Midbrain (tissue), 1 donor: ENCODE measurements around the gene SCARF2.

Experiments used
- DNase-seq: peaks from one replicate; lab custom pipeline; 2025; lab: John Stamatoyannopoulos, UW

Gene SCARF2

GRCh38 chr22:20439556-20439927 lies 1.9 kb upstream of the SCARF2 start:
- DNase-seq, result no peak

- DNase-seq, result no peak
Measured at GRCh38 chr22:20438678-20439492, 1.3 kb upstream of the SCARF2 start.

GRCh38 chr22:20438427-20438677 lies 727 bp upstream of the SCARF2 start:
- DNase-seq, result no peak

GRCh38 chr22:20436768-20437612 lies 635 bp downstream of the SCARF2 start:
- no peak for DNase-seq

GRCh38 chr22:20436307-20436767 lies 1.3 kb downstream of the SCARF2 start:
- no peak for DNase-seq

GRCh38 chr22:20435436-20436306 lies 2.0 kb downstream of the SCARF2 start:
- no peak for DNase-seq

- DNase-seq, result no peak
Measured at GRCh38 chr22:20434773-20435172, 2.9 kb downstream of the SCARF2 start.

- no peak for DNase-seq
Measured at GRCh38 chr22:20434264-20434751, 3.3 kb downstream of the SCARF2 start.

- DNase-seq, result no peak
Measured at GRCh38 chr22:20433686-20434241, 3.9 kb downstream of the SCARF2 start.

- DNase-seq, result no peak
Measured at GRCh38 chr22:20433191-20433590, 4.4 kb downstream of the SCARF2 start.

- DNase-seq, result no peak
Measured at GRCh38 chr22:20432244-20432686, 5.4 kb downstream of the SCARF2 start.

GRCh38 chr22:20431511-20432192 lies 6.0 kb downstream of the SCARF2 start:
- DNase-seq, result no peak

- no peak for DNase-seq
Measured at GRCh38 chr22:20430720-20431510, 6.7 kb downstream of the SCARF2 start.

GRCh38 chr22:20430101-20430719 lies 7.4 kb downstream of the SCARF2 start:
- no peak for DNase-seq

GRCh38 chr22:20429254-20430100 lies 8.1 kb downstream of the SCARF2 start:
- no peak for DNase-seq

- DNase-seq, result no peak
Measured at GRCh38 chr22:20428496-20429253, 8.9 kb downstream of the SCARF2 start.

GRCh38 chr22:20427945-20428417 lies 9.6 kb downstream of the SCARF2 start:
- no peak for DNase-seq
